NB4 (cell line): Measurements from ENCODE around the gene FXYD5.

ENCODE experiments used
- MYC ChIP-seq: IDR thresholded peaks from 2 replicates; pipeline ENCODE4 v1.6.1; 2011; ENCODE audit warnings: low read depth, low read length
- POLR2A ChIP-seq: IDR thresholded peaks from 2 replicates; pipeline ENCODE4 v1.6.1; 2011; ENCODE audit warnings: mild to moderate bottlenecking; ENCODE audit not compliant: insufficient read length; ENCODE audit errors: extremely low read depth
- TF ChIP-seq, protein P1 (sequence below): IDR thresholded peaks from one replicate; pipeline ENCODE4 v1.5.1; 2012; ENCODE audit warnings: low read depth, low read length
- TF ChIP-seq, protein P2 (sequence below): IDR thresholded peaks from 2 replicates; pipeline ENCODE4 v1.6.1; 2011; ENCODE audit warnings: low read depth, low read length

DNA sequence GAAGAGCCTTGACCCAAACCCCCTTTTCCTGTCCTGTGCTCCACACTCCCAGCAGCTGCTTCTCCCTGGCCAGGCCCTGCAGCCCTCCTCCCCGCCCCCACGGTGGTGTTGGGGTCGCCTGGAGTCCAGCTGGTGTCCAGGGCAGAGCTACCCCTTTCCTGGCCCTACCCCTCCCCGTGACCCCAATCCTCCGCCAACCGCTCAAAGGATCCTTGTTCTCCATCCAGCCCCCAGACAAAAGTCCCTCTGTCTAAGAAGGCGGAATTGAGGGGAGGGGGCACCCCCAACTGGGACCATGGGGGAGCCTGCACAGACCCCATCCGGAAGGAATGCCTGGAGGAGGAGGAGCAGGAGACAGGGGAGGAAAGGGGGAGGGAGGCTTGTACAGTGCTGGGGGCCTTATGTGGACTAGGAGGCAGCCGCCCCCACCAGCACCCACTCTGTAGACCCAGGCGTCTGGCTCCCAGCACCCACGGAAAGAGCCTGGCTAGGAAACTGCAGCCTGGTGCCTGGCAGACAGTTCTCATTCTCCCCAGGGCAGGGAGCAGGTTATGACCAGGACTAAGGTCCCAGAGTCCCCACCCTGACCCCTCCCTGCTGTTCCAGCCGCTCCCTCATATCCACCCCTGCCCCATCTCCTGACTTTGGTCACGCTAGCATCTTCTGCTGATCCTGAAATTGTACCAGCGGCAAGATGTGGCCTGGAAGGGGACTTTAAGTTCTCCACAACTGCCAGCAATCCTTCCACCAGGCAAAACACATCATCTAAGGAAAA, 39.2 kb upstream of the FXYD5 start, which contains the start of gene FXYD3:
- TF ChIP-seq, protein P1, sequence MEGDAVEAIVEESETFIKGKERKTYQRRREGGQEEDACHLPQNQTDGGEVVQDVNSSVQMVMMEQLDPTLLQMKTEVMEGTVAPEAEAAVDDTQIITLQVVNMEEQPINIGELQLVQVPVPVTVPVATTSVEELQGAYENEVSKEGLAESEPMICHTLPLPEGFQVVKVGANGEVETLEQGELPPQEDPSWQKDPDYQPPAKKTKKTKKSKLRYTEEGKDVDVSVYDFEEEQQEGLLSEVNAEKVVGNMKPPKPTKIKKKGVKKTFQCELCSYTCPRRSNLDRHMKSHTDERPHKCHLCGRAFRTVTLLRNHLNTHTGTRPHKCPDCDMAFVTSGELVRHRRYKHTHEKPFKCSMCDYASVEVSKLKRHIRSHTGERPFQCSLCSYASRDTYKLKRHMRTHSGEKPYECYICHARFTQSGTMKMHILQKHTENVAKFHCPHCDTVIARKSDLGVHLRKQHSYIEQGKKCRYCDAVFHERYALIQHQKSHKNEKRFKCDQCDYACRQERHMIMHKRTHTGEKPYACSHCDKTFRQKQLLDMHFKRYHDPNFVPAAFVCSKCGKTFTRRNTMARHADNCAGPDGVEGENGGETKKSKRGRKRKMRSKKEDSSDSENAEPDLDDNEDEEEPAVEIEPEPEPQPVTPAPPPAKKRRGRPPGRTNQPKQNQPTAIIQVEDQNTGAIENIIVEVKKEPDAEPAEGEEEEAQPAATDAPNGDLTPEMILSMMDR: no peak
- TF ChIP-seq, protein P2, sequence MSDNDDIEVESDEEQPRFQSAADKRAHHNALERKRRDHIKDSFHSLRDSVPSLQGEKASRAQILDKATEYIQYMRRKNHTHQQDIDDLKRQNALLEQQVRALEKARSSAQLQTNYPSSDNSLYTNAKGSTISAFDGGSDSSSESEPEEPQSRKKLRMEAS: no peak
- TF ChIP-seq POLR2A (no peak), MYC (no peak)
